ENCODE data around the gene P2RX3. TPM values are rescaled to one million over a fixed set of nuclear protein-coding genes. Genes with fewer than 3 reads are reported as not detected.
"Not testable (repeated sequence)": the region's sequence is repeated elsewhere in the genome, so short reads cannot be mapped to it uniquely, and the experiment has no call there.

Gene P2RX3
- total RNA-seq, 2 experiments from 2014 or later = not detected

DNA sequence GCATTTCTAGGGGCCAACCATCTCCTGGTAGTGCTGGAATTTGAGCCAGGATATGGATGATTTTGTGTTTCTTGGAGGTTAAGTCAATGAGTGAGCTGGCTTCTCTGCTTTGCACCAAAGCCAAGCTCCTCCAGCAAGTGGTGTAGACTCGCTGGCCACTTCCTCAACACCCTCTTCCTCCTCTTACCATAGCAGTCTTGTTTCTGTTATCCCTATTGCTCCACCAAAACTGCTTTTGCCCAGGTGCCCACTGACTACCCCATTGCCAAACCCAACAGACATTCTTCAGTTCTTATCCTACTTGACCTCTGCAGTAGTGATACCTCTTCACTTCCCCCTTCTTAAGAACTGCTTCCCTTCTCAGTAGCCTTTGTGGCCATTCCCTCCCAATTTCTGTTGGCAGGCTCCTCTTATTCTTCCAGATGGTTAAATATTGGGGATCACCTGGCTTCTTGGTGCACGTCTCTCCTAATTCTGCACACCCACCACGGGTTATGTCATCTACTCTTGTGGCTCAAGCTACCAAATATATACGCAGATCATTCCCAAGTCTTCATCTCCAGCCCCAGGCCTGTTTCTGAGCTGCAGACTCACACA is 59.3 kb downstream of the P2RX3 start:
- ChIA-PET POLR2A (interaction anchor here (1.5 kb wide), 1 partner anchor 117 kb away, joined by 3 read pairs; no protein-coding TSS in a partner anchor), CTCF (interaction anchor here (0.7 to 2.4 kb wide), 3 partner anchors 52 to 1760 kb away, joined by 3 to 7 read pairs (median 7); no protein-coding TSS in a partner anchor)
- Mint-ChIP-seq H3K4me1 (ENCODE audit: low read depth) (no peaks in the 10 kb centered on the region), H3K27ac (no peak overlapping the region), H3K27me3 (no peaks in the 10 kb centered on the region), H3K9me3 (no peaks in the 10 kb centered on the region), H3K4me3 (no peak overlapping the region), H3K36me3 (no peaks in the 10 kb centered on the region)
- intact Hi-C loops (cut with micrococcal nuclease) = loop anchor here (5.0 kb wide), 1 partner anchor 35 kb away; no protein-coding TSS in a partner anchor
- DNase-seq = no peak

DNA sequence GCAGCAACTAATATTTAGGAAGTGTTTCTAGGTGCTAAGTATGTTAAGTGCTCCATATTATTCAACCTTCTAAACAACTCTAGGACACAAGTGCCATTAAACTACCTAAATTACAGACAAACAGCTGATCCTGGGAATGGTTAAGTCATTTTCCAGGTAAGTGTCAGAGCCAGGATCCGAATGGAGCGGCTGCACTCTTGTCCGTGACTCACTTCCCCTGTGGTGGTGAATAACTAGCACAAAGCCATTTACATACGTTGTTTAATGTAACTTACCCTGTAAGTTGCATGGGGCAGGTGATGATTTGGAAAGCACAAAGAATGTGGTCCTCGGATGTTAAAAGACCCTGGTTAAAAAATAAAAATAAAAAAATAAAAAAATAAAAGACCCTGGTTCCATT is 61.1 kb downstream of the P2RX3 start:
- no peaks in the 10 kb centered on the region for H3K27me3 Mint-ChIP-seq
- ChIA-PET CTCF (interaction anchor here (1.0 kb wide), 1 partner anchor 10 kb away, joined by 3 read pairs; no protein-coding TSS in a partner anchor), POLR2A (no interaction called here)
- peaks cover 3% of the 10 kb centered on the region for H3K4me1 Mint-ChIP-seq (ENCODE audit: low read depth)
- H3K9me3 Mint-ChIP-seq = no peaks in the 10 kb centered on the region
- intact Hi-C loops (cut with micrococcal nuclease) = loop anchor here (5.0 kb wide), 1 partner anchor 37 kb away; no protein-coding TSS in a partner anchor
- DNase-seq = no peak
- H3K4me3 Mint-ChIP-seq = no peak overlapping the region
- H3K36me3 Mint-ChIP-seq = peaks cover 7% of the 10 kb centered on the region
- no peak overlapping the region for H3K27ac Mint-ChIP-seq

GRCh38 chr11:57399972-57400578 is 61.9 kb downstream of the P2RX3 start:
- Mint-ChIP-seq H3K27me3 (no peaks in the 10 kb centered on the region), H3K9me3 (no peaks in the 10 kb centered on the region), H3K4me3 (no peak overlapping the region), H3K27ac (no peak overlapping the region), H3K4me1 (ENCODE audit: low read depth) (peaks cover 10% of the 10 kb centered on the region), H3K36me3 (peaks cover 12% of the 10 kb centered on the region)
- intact Hi-C loops (cut with micrococcal nuclease) = loop anchor here (5.0 kb wide), 1 partner anchor 38 kb away; no protein-coding TSS in a partner anchor
- ChIA-PET POLR2A (interaction anchor here (0.7 to 0.9 kb wide), 2 partner anchors 8 to 24 kb away, joined by 3 read pairs; no protein-coding TSS in a partner anchor), CTCF (interaction anchor here (1.0 kb wide), 3 partner anchors 11 to 94 kb away, joined by 3 to 5 read pairs (median 3); no protein-coding TSS in a partner anchor)
- no peak for DNase-seq

- H3K9me3 Mint-ChIP-seq = no peaks in the 10 kb centered on the region
- intact Hi-C loops (cut with micrococcal nuclease) = no loop called here
- H3K36me3 Mint-ChIP-seq = peaks cover 34% of the 10 kb centered on the region
- no peaks in the 10 kb centered on the region for H3K27me3 Mint-ChIP-seq
- H3K27ac Mint-ChIP-seq = no peak overlapping the region
- CTCF ChIA-PET = interaction anchor here (1.0 kb wide), 1 partner anchor 56 kb away, joined by 4 read pairs; no protein-coding TSS in a partner anchor
- no peak for DNase-seq
- POLR2A ChIA-PET = interaction anchor here (1.9 kb wide), 1 partner anchor 23 kb away, joined by 5 read pairs; no protein-coding TSS in a partner anchor
- no peak overlapping the region for H3K4me3 Mint-ChIP-seq
- peaks cover 33% of the 10 kb centered on the region for H3K4me1 Mint-ChIP-seq (ENCODE audit: low read depth)
These were observed 64.2 kb downstream of the P2RX3 start for GRCh38 chr11:57402188-57403002.

DNA sequence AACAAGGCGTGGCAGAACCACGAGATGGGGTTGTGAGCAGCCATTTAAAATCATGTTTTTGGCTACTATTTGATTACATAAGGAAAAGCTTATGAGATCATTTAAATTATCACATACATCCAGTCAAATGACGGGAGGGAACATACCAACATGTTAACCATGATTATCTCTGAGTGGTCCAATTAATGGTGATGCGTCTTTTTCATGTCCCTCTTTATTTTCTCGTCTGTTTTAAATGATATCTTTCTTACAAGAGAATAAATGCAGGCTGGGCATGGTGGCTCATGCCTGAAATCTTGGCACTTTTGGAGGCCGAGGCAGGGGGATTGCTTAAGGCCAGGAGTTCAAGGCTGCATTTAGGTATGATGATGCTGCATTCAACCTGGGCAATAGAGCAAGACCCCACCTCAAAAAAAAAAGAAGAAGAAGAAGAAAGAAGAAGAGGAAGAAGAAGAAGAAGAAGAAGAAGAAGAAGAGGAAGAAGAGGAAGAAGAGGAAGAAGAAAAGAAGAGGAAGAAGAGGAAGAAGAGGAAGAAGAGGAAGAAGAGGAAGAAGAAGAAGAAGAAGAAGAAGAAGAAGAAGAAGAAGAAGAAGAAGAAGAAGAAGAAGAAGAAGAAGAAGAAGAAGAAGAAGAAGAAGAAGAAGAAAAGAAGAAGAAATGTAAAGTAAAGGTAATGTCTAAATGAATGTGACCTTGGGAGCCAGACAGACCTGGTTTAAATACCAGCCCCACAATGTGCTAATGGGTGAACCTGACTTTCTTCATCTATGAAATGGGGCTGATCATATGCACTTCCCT is 65.0 kb downstream of the P2RX3 start:
- intact Hi-C loops (cut with micrococcal nuclease); DNase-seq; H3K9me3 Mint-ChIP-seq; H3K27me3 Mint-ChIP-seq; H3K4me3 Mint-ChIP-seq; H3K27ac Mint-ChIP-seq: not testable (repeated sequence)
- Mint-ChIP-seq H3K4me1 (ENCODE audit: low read depth) (peaks cover 41% of the 10 kb centered on the region), H3K36me3 (peaks cover 41% of the 10 kb centered on the region)
- CTCF ChIA-PET = interaction anchor here (1.0 kb wide), 1 partner anchor 55 kb away, joined by 4 read pairs; no protein-coding TSS in a partner anchor
- POLR2A ChIA-PET = interaction anchor here (1.9 kb wide), 1 partner anchor 22 kb away, joined by 5 read pairs; no protein-coding TSS in a partner anchor

DNA sequence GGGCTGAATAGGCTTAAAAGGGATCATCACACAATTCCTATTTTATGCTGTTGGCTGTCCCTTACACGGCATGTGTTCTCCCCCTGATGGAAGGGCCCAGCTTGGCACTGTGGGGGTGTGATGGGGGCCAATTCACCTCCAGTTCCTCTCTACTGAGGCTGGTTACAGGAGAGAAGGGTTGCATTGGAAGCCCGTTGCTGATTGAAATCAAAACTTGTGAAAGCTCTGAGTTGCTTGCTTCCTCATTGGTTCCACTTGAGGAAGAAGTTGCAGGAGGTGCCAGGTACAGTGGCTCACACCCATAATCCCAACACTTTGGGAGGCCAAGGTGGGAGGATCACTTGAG is 65.6 kb downstream of the P2RX3 start:
- ChIA-PET CTCF (interaction anchor here (0.6 kb wide), 1 partner anchor 61 kb away, joined by 3 read pairs; no protein-coding TSS in a partner anchor), POLR2A (interaction anchor here (1.9 kb wide), 1 partner anchor 22 kb away, joined by 5 read pairs; no protein-coding TSS in a partner anchor)
- Mint-ChIP-seq H3K4me1 (ENCODE audit: low read depth) (peaks cover 44% of the 10 kb centered on the region), H3K27me3 (no peaks in the 10 kb centered on the region), H3K27ac (no peak overlapping the region), H3K9me3 (no peaks in the 10 kb centered on the region), H3K36me3 (peaks cover 46% of the 10 kb centered on the region), H3K4me3 (no peak overlapping the region)
- intact Hi-C loops (cut with micrococcal nuclease) = no loop called here
- DNase-seq = no peak

GRCh38 chr11:57405271-57405860 is 67.2 kb downstream of the P2RX3 start:
- DNase-seq = no peak
- no peaks in the 10 kb centered on the region for H3K27me3 Mint-ChIP-seq
- ChIA-PET POLR2A (interaction anchor here (2.3 to 2.9 kb wide), 3 partner anchors 12 to 20 kb away, joined by 7 to 28 read pairs (median 7); partner anchors contain the start of gene SLC43A3), CTCF (interaction anchor here (0.9 to 1.5 kb wide), 3 partner anchors 21 to 122 kb away, joined by 3 to 5 read pairs (median 3); no protein-coding TSS in a partner anchor)
- intact Hi-C loops (cut with micrococcal nuclease) = loop anchor here (5.0 kb wide), 1 partner anchor 307 kb away; the partner anchor contains the start of genes MED19 and TMX2
- H3K27ac Mint-ChIP-seq = peak overlapping the region; percentile 84
- H3K9me3 Mint-ChIP-seq = no peaks in the 10 kb centered on the region
- peaks cover 57% of the 10 kb centered on the region for H3K4me1 Mint-ChIP-seq (ENCODE audit: low read depth)
- no peak overlapping the region for H3K4me3 Mint-ChIP-seq
- peaks cover 60% of the 10 kb centered on the region for H3K36me3 Mint-ChIP-seq

DNA sequence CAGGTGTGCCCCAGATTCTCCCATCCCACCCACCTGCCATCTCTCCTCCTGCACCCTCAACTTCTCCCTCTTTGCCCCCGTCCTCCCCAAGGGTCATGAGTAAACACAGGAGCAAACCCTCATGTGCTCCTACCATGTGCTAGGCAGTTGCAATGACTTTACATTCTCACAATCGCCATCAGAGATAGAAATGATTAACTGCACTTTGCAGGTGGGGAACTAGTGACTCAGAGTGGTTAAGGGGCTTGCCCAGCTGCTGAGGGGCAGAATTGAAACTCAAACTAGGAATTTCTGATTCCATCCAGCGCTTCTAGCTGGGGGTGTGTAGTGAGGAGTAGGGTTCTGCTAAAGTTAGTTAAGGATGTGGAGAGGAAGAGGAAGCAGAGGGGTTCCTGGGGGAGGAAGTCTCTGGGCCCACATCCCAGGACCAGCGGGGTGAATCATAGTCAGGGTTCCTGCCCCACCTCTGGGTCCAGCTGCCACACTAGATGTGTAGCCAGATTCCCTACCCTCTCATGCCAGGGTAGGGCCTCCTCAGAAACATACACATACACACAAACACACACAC is 68.3 kb downstream of the P2RX3 start:
- Mint-ChIP-seq H3K27me3 (no peaks in the 10 kb centered on the region), H3K27ac (peak overlapping the region; percentile 84), H3K9me3 (no peaks in the 10 kb centered on the region), H3K4me3 (no peak overlapping the region), H3K4me1 (ENCODE audit: low read depth) (peaks cover 61% of the 10 kb centered on the region), H3K36me3 (peaks cover 66% of the 10 kb centered on the region)
- ChIA-PET POLR2A (interaction anchor here (1.7 to 2.9 kb wide), 4 partner anchors 13 to 71 kb away, joined by 4 to 28 read pairs (median 7); partner anchors contain the start of genes SLC43A3 and SSRP1), CTCF (interaction anchor here (0.8 to 1.5 kb wide), 4 partner anchors 18 to 87 kb away, joined by 3 read pairs; no protein-coding TSS in a partner anchor)
- peak; percentile 75 for DNase-seq
- intact Hi-C loops (cut with micrococcal nuclease) = loop anchor here (1.0 to 5.0 kb wide), 2 partner anchors 18 to 306 kb away; partner anchors contain the start of genes MED19 and TMX2

DNA sequence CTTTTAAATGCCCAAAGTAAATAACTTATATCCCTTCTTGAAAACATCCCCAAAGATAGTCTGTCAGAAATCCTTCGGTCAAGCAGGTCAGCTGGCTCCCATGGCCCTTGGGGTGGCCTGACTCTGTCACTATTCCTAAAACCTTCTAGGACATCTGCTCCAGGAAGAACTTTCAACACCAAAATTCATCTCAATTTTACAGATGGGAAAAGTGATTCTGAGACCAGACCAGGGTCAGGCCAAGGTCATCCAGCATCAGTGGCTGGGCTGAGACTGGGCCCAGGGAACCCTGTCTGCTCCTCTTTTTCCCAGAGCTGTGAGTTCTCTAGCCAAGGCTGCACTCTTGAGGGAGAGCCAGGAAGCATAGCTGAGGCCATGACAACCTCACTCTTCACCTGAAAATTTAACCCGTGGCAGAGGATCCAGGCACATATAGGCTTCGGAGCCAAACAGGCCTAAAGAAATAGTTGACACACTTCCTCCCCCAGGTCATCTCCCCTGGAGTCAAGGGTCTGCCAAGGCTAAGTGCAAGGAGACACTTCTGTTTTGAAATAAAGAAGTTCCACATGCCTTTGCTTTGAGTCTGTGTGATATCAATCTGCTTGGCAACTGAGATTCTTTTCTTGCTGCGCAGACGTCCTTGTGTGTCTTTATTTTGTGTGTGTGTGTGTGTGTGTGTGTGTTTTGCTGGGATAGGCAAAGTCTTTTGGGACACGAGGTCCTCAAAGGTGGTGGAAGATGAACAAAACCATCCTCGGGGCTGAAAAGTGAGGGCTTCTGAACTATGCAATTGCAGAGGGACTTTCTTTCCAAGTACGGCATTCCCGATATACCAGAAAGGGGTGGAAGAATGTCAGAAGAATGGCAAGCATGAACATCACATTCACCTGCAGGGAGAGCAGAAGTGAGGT is 69.1 kb downstream of the P2RX3 start:
- intact Hi-C loops (cut with micrococcal nuclease) = loop anchor here (5.0 kb wide), 1 partner anchor 305 kb away; the partner anchor contains the start of genes MED19 and TMX2
- CTCF ChIA-PET = interaction anchor here (0.9 to 1.5 kb wide), 4 partner anchors 19 to 86 kb away, joined by 3 read pairs; no protein-coding TSS in a partner anchor
- no peaks in the 10 kb centered on the region for H3K27me3 Mint-ChIP-seq

More for the DNA sequence above, 69.1 kb downstream of the P2RX3 start:
- no peaks in the 10 kb centered on the region for H3K9me3 Mint-ChIP-seq
- peak overlapping the region; percentile 84 for H3K27ac Mint-ChIP-seq
- peaks cover 71% of the 10 kb centered on the region for H3K36me3 Mint-ChIP-seq
- DNase-seq = no peak
- POLR2A ChIA-PET = interaction anchor here (1.1 to 2.9 kb wide), 6 partner anchors 7 to 72 kb away, joined by 3 to 28 read pairs (median 6); partner anchors contain the start of genes SLC43A3 and SSRP1
- H3K4me1 Mint-ChIP-seq (ENCODE audit: low read depth) = peaks cover 63% of the 10 kb centered on the region
- no peak overlapping the region for H3K4me3 Mint-ChIP-seq
